Measurements from ENCODE around the gene CGB8. TPM values are rescaled to one million over a fixed set of nuclear protein-coding genes. Genes with fewer than 3 reads are reported as not detected.
"Not testable (repeated sequence)": the region's sequence is repeated elsewhere in the genome, so short reads cannot be mapped to it uniquely, and the experiment has no call there.

CGB8 gene
- total RNA-seq (2021; ENCODE audit: unreplicated experiment) (0.34 TPM), Bru-seq, nascent RNA (percentile 25 among the genes with signal in this experiment), BruChase-seq, experiment 1, labeled RNA remaining after a 6-hour chase (percentile 23 among the genes with signal in this experiment), BruChase-seq, experiment 2, labeled RNA remaining after a 2-hour chase (percentile 21 among the genes with signal in this experiment)
- polyA plus RNA-seq (2012), result 0.44 and 0.52 TPM in 2 replicates
- long read RNA-seq, result 0 reads

- H3K27me3 ChIP-seq (ENCODE audit: insufficient read depth, low read length); RAD21 ChIA-PET (ENCODE audit: low non-redundant PET in 1 of 2, low total read pairs in 2 of 2, uncharacterized antibody in 2 of 2, unreplicated experiment in 2 of 2); H3K4me3 ChIP-seq (replicated peaks in 1 of 2; ENCODE audit: low read depth in 1 of 2, low read length in 2 of 2); H2AFZ ChIP-seq (ENCODE audit: low read depth, low read length, poor library complexity, severe bottlenecking); H3K9me3 ChIP-seq (ENCODE audit: control insufficient read depth in 1 of 2, insufficient read depth in 1 of 2, low read depth in 1 of 2, low read length in 2 of 2); intact Hi-C loops (cut with micrococcal nuclease); H3K79me2 ChIP-seq (ENCODE audit: insufficient read depth, low read length); H3K27ac ChIP-seq (ENCODE audit: low read depth, low read length); H4K20me1 ChIP-seq (ENCODE audit: insufficient read depth); ATAC-seq; BruUV-seq (replicated peaks); DNase-seq (ENCODE audit: low read depth, low spot score); H3K9me2 ChIP-seq (ENCODE audit: insufficient read depth); POLR2A ChIA-PET; H3K36me3 ChIP-seq (ENCODE audit: control insufficient read depth in 1 of 2, insufficient read depth in 2 of 2, low read length in 2 of 2); H3K9ac ChIP-seq (ENCODE audit: low read length); CTCF ChIA-PET: not testable (repeated sequence)
- peak within 1 kb of the TSS; percentile 61 for H3K4me2 ChIP-seq (ENCODE audit: low read length)
- H3K4me1 ChIP-seq (ENCODE audit: control insufficient read depth in 1 of 2, insufficient read depth in 2 of 2, low read length in 2 of 2), result peaks cover 6 to 21% of the 10 kb centered on the region in 2 experiments; a peak in 3 of 4 replicates
These were observed at the start of gene CGB8 for GRCh38 chr19:49049011-49049410. Gene CGB8 (minus strand): TSS chr19:49049111. CDS start chr19:49048739, 372 bp downstream.

GRCh38 chr19:49097453-49098288 lies 48.8 kb upstream of the CGB8 start:
- no TSS peak for BruUV-seq (replicated peaks)
- Histone ChIP-seq H3K4me3 (replicated peaks in 1 of 2; ENCODE audit: low read depth in 1 of 2, low read length in 2 of 2) (no peak overlapping the region), H3K27me3 (ENCODE audit: insufficient read depth, low read length) (no peaks in the 10 kb centered on the region), H3K9me2 (ENCODE audit: insufficient read depth) (no peaks in the 10 kb centered on the region), H3K36me3 (ENCODE audit: control insufficient read depth in 1 of 2, insufficient read depth in 2 of 2, low read length in 2 of 2) (peaks cover 58 to 80% of the 10 kb centered on the region in 2 experiments), H4K20me1 (ENCODE audit: insufficient read depth) (peaks cover 31% of the 10 kb centered on the region; the same call in 1 of the 2 replicates), H2AFZ (ENCODE audit: low read depth, low read length, poor library complexity, severe bottlenecking) (no peak overlapping the region), H3K27ac (ENCODE audit: low read depth, low read length) (0 out of 2 replicates have a peak overlapping the region, but pooled peaks have one; percentile 8), H3K79me2 (ENCODE audit: insufficient read depth, low read length) (peaks cover 93% of the 10 kb centered on the region), H3K9me3 (ENCODE audit: control insufficient read depth in 1 of 2, insufficient read depth in 1 of 2, low read depth in 1 of 2, low read length in 2 of 2) (no peaks in the 10 kb centered on the region), H3K9ac (ENCODE audit: low read length) (no peak overlapping the region), H3K4me2 (ENCODE audit: low read length) (no peak overlapping the region), H3K4me1 (ENCODE audit: control insufficient read depth in 1 of 2, insufficient read depth in 2 of 2, low read length in 2 of 2) (peaks cover 0 to 3% of the 10 kb centered on the region in 2 experiments; a peak in 2 of 4 replicates)
- RAD21 ChIA-PET (ENCODE audit: low non-redundant PET in 1 of 2, low total read pairs in 2 of 2, uncharacterized antibody in 2 of 2, unreplicated experiment in 2 of 2), result interaction anchor here (0.6 to 1.1 kb wide), 10 partner anchors 17 to 111 kb away, joined by 3 to 6 read pairs (median 3); partner anchors contain the start of gene LIN7B (in 1 of the 2)
- CTCF ChIA-PET, result interaction anchor here (0.6 to 2.3 kb wide), 31 partner anchors 8 to 354 kb away, joined by 3 to 41 read pairs (median 5); partner anchors contain the start of genes CGB7, GYS1, LIN7B and PIH1D1
- intact Hi-C loops (cut with micrococcal nuclease), result loop anchor here (1.0 to 2.0 kb wide), 3 partner anchors 52 to 127 kb away; no protein-coding TSS in a partner anchor
- POLR2A ChIA-PET, result interaction anchor here (0.7 to 1.5 kb wide), 4 partner anchors 9 to 104 kb away, joined by 3 to 5 read pairs (median 4); partner anchors contain the start of genes GYS1 and RUVBL2
- DNase-seq (ENCODE audit: low read depth, low spot score) (peak; percentile 50), ATAC-seq (peak; percentile 82)
- TF ChIP-seq, protein P1, sequence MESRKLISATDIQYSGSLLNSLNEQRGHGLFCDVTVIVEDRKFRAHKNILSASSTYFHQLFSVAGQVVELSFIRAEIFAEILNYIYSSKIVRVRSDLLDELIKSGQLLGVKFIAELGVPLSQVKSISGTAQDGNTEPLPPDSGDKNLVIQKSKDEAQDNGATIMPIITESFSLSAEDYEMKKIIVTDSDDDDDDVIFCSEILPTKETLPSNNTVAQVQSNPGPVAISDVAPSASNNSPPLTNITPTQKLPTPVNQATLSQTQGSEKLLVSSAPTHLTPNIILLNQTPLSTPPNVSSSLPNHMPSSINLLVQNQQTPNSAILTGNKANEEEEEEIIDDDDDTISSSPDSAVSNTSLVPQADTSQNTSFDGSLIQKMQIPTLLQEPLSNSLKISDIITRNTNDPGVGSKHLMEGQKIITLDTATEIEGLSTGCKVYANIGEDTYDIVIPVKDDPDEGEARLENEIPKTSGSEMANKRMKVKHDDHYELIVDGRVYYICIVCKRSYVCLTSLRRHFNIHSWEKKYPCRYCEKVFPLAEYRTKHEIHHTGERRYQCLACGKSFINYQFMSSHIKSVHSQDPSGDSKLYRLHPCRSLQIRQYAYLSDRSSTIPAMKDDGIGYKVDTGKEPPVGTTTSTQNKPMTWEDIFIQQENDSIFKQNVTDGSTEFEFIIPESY (IDR thresholded peaks at IDR 0.05; ENCODE audit: extremely low read depth, insufficient replicate concordance, low read length), result no peak
- TF ChIP-seq SRF (IDR thresholded peaks at IDR 0.05; ENCODE audit: low read depth), result no peak
- no peak for TF ChIP-seq TCF7L2 (IDR thresholded peaks at IDR 0.05; ENCODE audit: borderline replicate concordance, extremely low read depth, insufficient read depth, insufficient read length)
- TF ChIP-seq EGR1 (IDR thresholded peaks at IDR 0.05; ENCODE audit: low read depth), result no peak
- no peak for TF ChIP-seq ATF3 (IDR thresholded peaks at IDR 0.05)
- TF ChIP-seq EZH2 (IDR thresholded peaks at IDR 0.05), result no peak
- TF ChIP-seq YY1 (IDR thresholded peaks at IDR 0.05; ENCODE audit: extremely low read depth, insufficient replicate concordance, low read depth, low read length), result no peak
- TF ChIP-seq RAD21 (IDR thresholded peaks at IDR 0.05; ENCODE audit: low read depth), result peak; percentile 87
- no peak for TF ChIP-seq REST (IDR thresholded peaks at IDR 0.05; ENCODE audit: low read depth)
- TF ChIP-seq JUND (IDR thresholded peaks at IDR 0.05), result no peak
